Upper lobe of left lung (tissue), 6 donors: ENCODE data around the gene DNMT3A. TPM values are rescaled to one million over a fixed set of nuclear protein-coding genes. Genes with fewer than 3 reads are reported as not detected.
A peak's percentile ranks its signal among the peaks of the same experiment; 100 is the strongest.

ENCODE experiments used
- ATAC-seq, 2 donors: fragments of 200-7000 bp; cut with Tn5 transposase; one replicate each; pipeline ENCODE4 v1.9.1; 2022; ENCODE audit warnings: mild to moderate bottlenecking in 2 of 2, moderate library complexity in 2 of 2; ENCODE audit not compliant: low FRiP score in 2 of 2
- DNase-seq, 2 donors: peaks; one replicate each; pipeline ENCODE4 v3.0.0-alpha.2; 2019 to 2020
- H3K27ac ChIP-seq, 4 donors: fragments of 200-600 bp; sonication (generic); one replicate each; pipeline ENCODE4 v1.5.1; 2016 to 2019
- H3K27me3 ChIP-seq, 4 donors: fragments of 200-600 bp; sonication (generic); one replicate each; pipeline ENCODE4 v1.5.1; 2017 to 2019
- H3K36me3 ChIP-seq, 4 donors: fragments of 200-600 bp; sonication (generic); one replicate each; pipeline ENCODE4 v1.5.1; 2016 to 2019
- H3K4me1 ChIP-seq, 4 donors: fragments of 200-600 bp; sonication (generic); one replicate each; pipeline ENCODE4 v1.5.1; 2018 to 2019
- H3K4me3 ChIP-seq, 4 donors: fragments of 200-600 bp; sonication (generic); one replicate each; pipeline ENCODE4 v1.5.1; 2017 to 2019; ENCODE audit warnings: mild to moderate bottlenecking in 2 of 4, moderate library complexity in 1 of 4
- H3K9me3 ChIP-seq, 4 donors: fragments of 200-600 bp; sonication (generic); one replicate each; pipeline ENCODE4 v1.5.1; 2018 to 2019
- CTCF ChIP-seq, 6 experiments: fragments of 450-650 bp in 4 of 6; fragments of 200-600 bp in 2 of 6; sonication (generic) in 2 of 6; IDR thresholded peaks; one replicate each; pipeline ENCODE4 v1.5.1; 2016 to 2019; ENCODE audit warnings: antibody characterized with exemption in 6 of 6
- EP300 ChIP-seq, 4 donors: sonication (generic); formaldehyde crosslinking; IDR thresholded peaks; one replicate each; pipeline ENCODE4 v1.5.1; 2017; ENCODE audit warnings: antibody characterized with exemption in 4 of 4, control low read depth in 2 of 4
- POLR2A ChIP-seq, 4 donors: fragments of 450-650 bp; IDR thresholded peaks; one replicate each; pipeline ENCODE4 v1.5.1; 2016 to 2017; ENCODE audit warnings: antibody characterized with exemption in 4 of 4, mild to moderate bottlenecking in 2 of 4
- POLR2AphosphoS5 ChIP-seq, 2 donors: sonication (generic); formaldehyde crosslinking; IDR thresholded peaks; one replicate each; pipeline ENCODE4 v1.5.1; 2017; ENCODE audit warnings: antibody characterized with exemption in 2 of 2
- WGBS, 2 donors: methylation state at CpG; one replicate each; pipeline ENCODE4 v1.1.5; 2017 to 2018; 5-methylcytosine and 5-hydroxymethylcytosine counted together
- total RNA-seq, 6 donors: library from RNA; depleted of rRNA in 4 of 6; stranded (reverse); fragments of >200 nt in 4 of 6; gene quantifications; one replicate each; pipeline versions ENCODE4 v1.1.0 to v1.2.1, GENCODE V29; 2016 to 2021
- donor health status: DM: no; HTN: no; CAD: no; lungs with moderate emphysema.
- donor health status: DM: no; HTN: yes; CAD: no; lungs with severe emphysema.

Gene DNMT3A
- total RNA-seq, 6 donors from 2014 or later, result 7.8 to 49.2 (median 30.4) TPM

- DNase-seq, result peak; percentile 51 to 76
- 75% methylated on average over 4 of the region's 18 CpGs; no CpG with 5 or more reads in 1 of the 2 donors for WGBS, 2 donors
- Histone ChIP-seq H3K36me3 (no peaks in the 10 kb centered on the region), H3K4me1 (peaks cover 17 to 49% (median 23%) of the 10 kb centered on the region in 4 donors), H3K27ac (peak overlapping the region; percentile 5 to 91 (median 72)), H3K4me3 (peak overlapping the region; percentile 46 to 95 (median 88)), H3K9me3 (no peaks in the 10 kb centered on the region), H3K27me3 (no peaks in the 10 kb centered on the region)
- ATAC-seq, result no peak
- no peak for TF ChIP-seq EP300 (IDR thresholded peaks at IDR 0.05)
- TF ChIP-seq CTCF (IDR thresholded peaks at IDR 0.05), result no peak
- no peak for TF ChIP-seq POLR2A (IDR thresholded peaks at IDR 0.05)
- TF ChIP-seq POLR2AphosphoS5 (IDR thresholded peaks at IDR 0.05), result peak in 1 of 2 donors; percentile 55
These were observed 1.9 kb downstream of the DNMT3A start for GRCh38 chr2:25339791-25340180.

- TF ChIP-seq EP300 (IDR thresholded peaks at IDR 0.05) (no peak), POLR2AphosphoS5 (IDR thresholded peaks at IDR 0.05) (no peak), CTCF (IDR thresholded peaks at IDR 0.05) (no peak), POLR2A (IDR thresholded peaks at IDR 0.05) (no peak)
- ATAC-seq, result no peak
These were observed 2.5 kb downstream of the DNMT3A start for GRCh38 chr2:25339211-25339674.

GRCh38 chr2:25338401-25338800 lies 3.3 kb downstream of the DNMT3A start:
- H3K9me3 ChIP-seq, result no peaks in the 10 kb centered on the region
- H3K4me3 ChIP-seq, result no peak overlapping the region
- peaks cover 17 to 58% (median 23%) of the 10 kb centered on the region in 4 donors for H3K4me1 ChIP-seq
- TF ChIP-seq POLR2AphosphoS5 (IDR thresholded peaks at IDR 0.05) (no peak), EP300 (IDR thresholded peaks at IDR 0.05) (no peak), CTCF (IDR thresholded peaks at IDR 0.05) (no peak), POLR2A (IDR thresholded peaks at IDR 0.05) (no peak)
- H3K27me3 ChIP-seq, result no peaks in the 10 kb centered on the region
- H3K27ac ChIP-seq, result peak overlapping the region in 2 of 4 donors; percentile 27 to 91
- 85 to 87% methylated on average over 12 to 13 of the region's 13 CpGs for WGBS, 2 donors
- DNase-seq (no peak), ATAC-seq (no peak)
- H3K36me3 ChIP-seq, result no peaks in the 10 kb centered on the region

More at GRCh38 chr2:25339211-25339674, 2.5 kb downstream of the DNMT3A start:
- Histone ChIP-seq H3K36me3 (no peaks in the 10 kb centered on the region), H3K4me1 (peaks cover 17 to 51% (median 23%) of the 10 kb centered on the region in 4 donors), H3K27ac (peak overlapping the region in 2 of 4 donors; percentile 79 to 91), H3K9me3 (no peaks in the 10 kb centered on the region), H3K4me3 (no peak overlapping the region), H3K27me3 (no peaks in the 10 kb centered on the region)
- DNase-seq, result no peak
- WGBS, 2 donors, result 53 to 86% methylated on average over 3 to 6 of the region's 8 CpGs

- WGBS, 2 donors, result 80 to 85% methylated on average over 5 to 7 of the region's 7 CpGs
- no peaks in the 10 kb centered on the region for H3K27me3 ChIP-seq
- peaks cover 16 to 56% (median 22%) of the 10 kb centered on the region in 4 donors for H3K4me1 ChIP-seq
- no peaks in the 10 kb centered on the region for H3K9me3 ChIP-seq
- H3K4me3 ChIP-seq, result no peak overlapping the region
- TF ChIP-seq POLR2A (IDR thresholded peaks at IDR 0.05) (no peak), CTCF (IDR thresholded peaks at IDR 0.05) (no peak), POLR2AphosphoS5 (IDR thresholded peaks at IDR 0.05) (no peak), EP300 (IDR thresholded peaks at IDR 0.05) (no peak)
- no peaks in the 10 kb centered on the region for H3K36me3 ChIP-seq
- no peak overlapping the region for H3K27ac ChIP-seq
- no peak for ATAC-seq
- DNase-seq, result no peak
These were observed 3.8 kb downstream of the DNMT3A start for GRCh38 chr2:25337891-25338290.

GRCh38 chr2:25337276-25337675 lies 4.4 kb downstream of the DNMT3A start:
- ATAC-seq (no peak), DNase-seq (no peak)
- Histone ChIP-seq H3K9me3 (no peaks in the 10 kb centered on the region), H3K4me1 (peaks cover 12 to 51% (median 18%) of the 10 kb centered on the region in 4 donors), H3K27me3 (no peaks in the 10 kb centered on the region), H3K36me3 (no peaks in the 10 kb centered on the region), H3K4me3 (no peak overlapping the region), H3K27ac (no peak overlapping the region)
- TF ChIP-seq EP300 (IDR thresholded peaks at IDR 0.05) (no peak), POLR2A (IDR thresholded peaks at IDR 0.05) (no peak), POLR2AphosphoS5 (IDR thresholded peaks at IDR 0.05) (no peak), CTCF (IDR thresholded peaks at IDR 0.05) (no peak)
- 82 to 88% methylated on average over 9 to 10 of the region's 10 CpGs for WGBS, 2 donors
